Melanocyte of skin (primary cell): ENCODE data around the gene BORCS8. TPM values are rescaled to one million over a fixed set of nuclear protein-coding genes. Genes with fewer than 3 reads are reported as not detected.

Experiments
- small RNA-seq, 2 donors: library from RNA; depleted of rRNA; stranded (forward); fragments of <200 nt; gene quantifications; one replicate each; pipeline ENCODE3, GENCODE V24; 2012
- total RNA-seq, 2 donors: library from RNA; depleted of rRNA; stranded (reverse); fragments of >200 nt; gene quantifications; 2 replicates each; pipeline ENCODE4 v1.2.3, GENCODE V29; 2012

The BORCS8 gene
- total RNA-seq: 10 to 100 TPM; 14.8 to 27.0 TPM

DNA sequence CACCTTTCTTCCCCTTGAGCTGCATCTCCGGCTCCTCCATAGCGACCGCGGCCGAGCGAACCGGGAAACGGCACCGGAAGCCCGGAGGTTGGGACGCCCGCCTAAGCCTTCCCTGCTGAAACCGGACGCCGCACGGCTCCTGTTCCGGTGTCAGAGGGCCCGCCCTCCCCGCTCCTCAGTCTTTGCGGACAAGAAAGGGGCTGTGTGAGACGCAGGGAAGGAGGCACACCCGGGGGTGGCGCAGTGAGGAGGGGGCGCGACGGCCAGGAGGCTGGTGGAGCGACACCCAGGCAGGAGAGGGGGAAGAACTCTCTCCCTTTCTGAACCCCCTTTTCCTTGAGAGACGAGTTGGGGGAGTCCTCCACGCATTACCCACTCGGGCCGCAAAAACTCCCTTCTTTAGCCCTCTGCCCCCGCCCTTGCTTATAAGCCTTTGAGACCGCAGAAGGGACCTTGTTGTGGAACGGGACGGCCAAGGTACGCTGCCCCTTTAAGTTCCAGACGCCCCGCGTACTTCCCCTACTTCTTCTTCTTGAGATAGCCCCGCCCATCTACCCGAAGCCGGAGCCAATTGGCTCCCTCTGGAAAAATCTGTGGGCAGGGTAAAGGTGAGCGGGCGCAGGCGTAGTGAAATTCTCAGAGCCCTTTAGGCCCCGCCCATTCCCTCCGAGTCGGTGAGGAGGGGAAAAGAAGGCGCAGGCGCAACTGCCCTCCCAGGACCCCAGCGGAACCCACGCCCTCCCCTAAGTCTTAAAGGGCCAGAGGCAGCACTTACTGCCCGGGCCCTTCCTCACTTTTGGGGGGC lies at the start of gene BORCS8, which contains the start of gene RFXANK:
TSS of gene BORCS8 (minus strand) at position 75 of the 805 bp plus-strand sequence. CDS start at position 40, 35 bp downstream.
TSS of gene RFXANK (plus strand) at position 181 of the 805 bp plus-strand sequence. CDS start 1,689 bp downstream, outside the sequence.

DNA sequence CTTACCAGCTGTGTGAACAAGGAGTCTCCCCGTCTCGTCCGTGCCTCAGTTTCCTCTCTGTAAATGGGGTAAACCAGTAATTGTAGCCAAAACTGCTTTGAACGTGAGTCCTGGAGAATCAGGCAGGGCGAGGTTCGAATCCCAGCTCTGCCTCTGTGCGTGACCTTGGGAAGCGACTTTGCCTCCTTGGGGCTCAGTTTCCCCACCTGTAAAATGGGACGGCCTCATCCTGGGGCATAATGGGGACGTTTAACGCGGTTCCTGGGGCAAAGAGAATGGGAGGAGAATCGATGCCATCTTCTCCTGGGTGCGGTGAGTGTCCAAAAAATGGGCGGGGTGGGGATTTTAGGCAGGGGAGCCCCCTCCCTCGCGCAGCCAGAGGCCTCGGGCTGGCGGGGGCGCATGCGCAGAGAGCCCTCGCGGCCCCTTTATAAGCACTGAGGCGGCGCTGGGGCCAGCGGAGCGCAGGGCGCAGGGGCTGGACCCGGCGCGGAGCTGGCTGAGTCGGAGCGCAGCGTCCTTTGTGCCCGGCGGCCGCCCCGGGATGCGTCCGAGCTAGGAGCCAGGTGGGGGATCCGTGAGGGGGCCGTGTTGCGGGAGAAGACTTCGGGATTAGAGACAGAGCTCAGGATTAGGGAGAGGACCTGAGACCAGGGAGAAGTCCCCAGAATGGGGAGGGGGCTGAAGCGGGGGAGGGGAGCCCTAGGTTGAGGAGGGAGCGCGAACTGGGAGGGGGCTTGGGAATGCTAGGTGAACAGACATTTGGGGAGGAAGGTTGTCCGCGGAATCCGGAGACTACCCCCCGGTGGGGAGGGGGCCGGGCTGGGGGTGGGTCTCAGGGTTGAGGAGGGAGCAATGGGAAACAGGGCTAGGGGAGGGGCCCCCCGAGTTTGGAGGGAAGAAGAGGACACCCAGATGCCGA lies 19.8 kb upstream of the BORCS8 start, which contains the start of gene NCAN:
TSS of gene NCAN (plus strand) at position 460 of the 922 bp plus-strand sequence. CDS start 4,996 bp downstream, outside the sequence.

DNA sequence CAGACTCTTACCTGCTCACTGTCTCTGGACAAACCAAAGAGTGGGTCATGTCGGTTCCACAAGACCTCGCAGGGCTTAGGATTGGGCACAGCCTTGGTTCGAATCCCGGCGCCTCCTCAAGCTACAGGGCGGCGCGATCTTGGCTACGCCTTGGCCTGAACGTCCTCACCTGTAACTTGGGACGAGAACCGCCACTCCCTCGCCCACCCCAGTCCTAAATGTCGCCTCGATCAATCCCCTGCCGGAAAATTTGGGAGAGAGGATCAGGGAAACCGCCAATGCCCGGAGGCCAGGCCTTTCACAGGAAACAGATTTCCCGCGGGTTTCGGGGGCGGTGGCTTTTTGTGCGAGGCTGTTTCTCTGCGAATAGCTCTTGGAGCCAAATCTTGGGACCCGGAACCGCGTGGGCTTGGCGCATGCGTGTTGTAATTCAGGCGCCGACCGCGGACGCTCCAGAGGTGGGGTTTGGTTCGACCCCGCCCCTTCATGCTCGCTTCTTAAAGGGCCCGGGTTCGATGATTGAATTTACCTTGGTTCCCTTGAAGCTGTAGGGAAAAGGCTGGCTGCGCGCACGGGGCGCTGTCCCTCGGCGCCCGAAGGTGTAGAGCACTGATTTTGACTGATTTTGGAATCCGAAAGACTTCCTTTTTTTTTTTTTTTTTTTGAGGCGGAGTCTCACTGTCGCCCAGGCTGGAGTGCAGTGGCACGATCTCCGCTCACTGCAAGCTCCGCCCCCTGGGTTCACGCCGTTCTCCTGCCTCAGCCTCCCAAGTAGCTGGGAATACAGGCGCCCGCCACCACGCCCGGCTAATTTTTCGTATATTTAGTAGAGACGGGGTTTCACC lies 11.3 kb upstream of the BORCS8 start, which contains the start of gene NR2C2AP:
TSS of gene NR2C2AP (minus strand) at position 403 of the 845 bp plus-strand sequence. CDS start at position 49, 354 bp downstream.

DNA sequence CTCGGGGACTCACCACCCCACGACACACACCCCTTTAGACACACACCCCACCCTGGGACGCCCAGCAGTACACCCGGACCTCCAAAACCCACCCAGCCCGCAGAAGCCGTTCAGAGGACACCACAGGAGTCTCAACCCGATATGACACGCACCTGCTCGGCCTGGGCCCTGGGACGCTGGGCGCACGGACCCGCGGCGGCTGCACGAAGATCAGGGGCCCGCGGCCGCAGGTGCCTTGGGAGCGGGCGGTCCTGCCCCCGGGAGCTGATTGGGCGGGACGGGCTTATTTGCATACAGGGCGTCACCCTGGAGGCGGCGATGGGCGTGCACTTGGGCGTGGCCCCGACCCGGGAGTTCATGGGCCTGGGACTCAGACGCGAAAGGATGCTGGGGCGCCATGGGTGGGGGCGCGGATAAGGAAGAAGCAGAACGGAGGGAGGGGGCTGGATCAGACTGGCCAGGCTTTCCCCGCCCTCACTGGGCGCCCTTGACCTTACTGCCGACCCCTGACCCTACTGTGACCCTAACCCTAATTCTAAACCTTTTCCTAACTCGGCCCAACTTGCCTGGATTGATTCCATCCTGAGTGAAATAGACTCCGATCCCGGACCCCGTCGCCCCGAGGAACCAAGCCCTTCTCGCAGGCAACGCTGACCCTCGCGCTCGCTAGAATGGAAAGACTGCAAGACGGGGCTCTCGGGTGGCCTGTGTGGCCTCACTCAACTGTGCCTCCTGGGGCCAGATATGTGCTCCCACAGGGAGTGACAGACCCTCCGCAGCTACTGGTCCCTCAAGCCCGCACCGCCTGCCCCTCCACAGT lies 21.7 kb downstream of the BORCS8 start, which contains the start of gene MEF2B:
TSS of gene MEF2B (minus strand) at position 211 of the 820 bp plus-strand sequence. CDS start 19,528 bp downstream, outside the sequence.

DNA sequence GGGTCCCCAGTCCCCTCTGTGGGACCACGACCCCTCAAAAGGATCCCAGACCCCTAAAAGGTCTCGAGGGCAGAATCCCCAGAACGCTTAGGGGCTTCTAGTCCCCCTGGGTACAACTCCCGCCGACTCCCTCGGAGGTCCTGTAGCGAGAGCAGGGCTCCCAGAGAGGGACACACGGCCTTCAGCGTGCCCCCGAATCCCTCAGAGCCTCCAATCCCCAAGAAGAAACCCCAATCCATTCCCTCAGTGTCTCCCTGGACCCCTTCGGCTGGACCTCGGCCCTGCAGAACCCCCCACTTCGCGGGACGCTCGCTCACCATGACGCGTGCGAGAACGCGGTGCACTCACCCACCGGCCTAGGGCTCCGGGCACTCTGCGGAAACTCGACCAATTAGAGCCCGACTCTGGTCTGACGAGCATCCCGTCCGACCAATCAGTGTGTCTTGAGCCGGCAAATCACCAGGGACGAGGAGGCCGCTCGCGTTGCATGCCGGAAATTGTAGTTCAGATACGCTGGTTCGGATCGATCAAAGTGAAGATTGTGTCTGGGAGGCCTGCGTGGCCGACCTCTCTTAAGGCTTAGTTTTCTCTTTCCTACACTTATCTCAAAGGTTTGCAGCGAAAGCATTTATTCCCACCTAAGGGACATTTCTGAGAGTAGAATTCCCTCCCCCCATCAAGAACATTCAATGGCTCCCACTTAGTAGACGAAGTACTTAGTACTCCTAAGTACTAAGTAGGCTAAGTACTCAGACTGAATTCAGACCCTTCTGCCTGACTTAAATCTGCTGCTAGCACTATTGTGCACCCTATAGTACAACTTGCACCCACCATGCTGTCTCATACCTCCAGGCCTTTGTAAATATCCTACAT lies 53.6 kb downstream of the BORCS8 start, which contains the start of gene TMEM161A:
TSS of gene TMEM161A (minus strand) at position 370 of the 873 bp plus-strand sequence. CDS start at position 320, 50 bp downstream.

Small RNAs within 50 kb of the gene (small RNA-seq; reads per million reads assigned to genes)
- gene RNU6-1028P: 0 reads per million in 2 donors

Other genes with a start within 250 kb of the BORCS8 start
- gene SUGP2, start 158.6 kb downstream of the BORCS8 start, total RNA-seq: 10 to 100 TPM; 36.3 to 46.1 TPM
- 10 to 100 TPM; 29.3 to 63.3 TPM for gene ARMC6, start 158.5 kb downstream of the BORCS8 start, total RNA-seq
- 1 to 10 TPM; 2.3 to 5.2 TPM for gene SLC25A42, start 128.2 kb downstream of the BORCS8 start, total RNA-seq
- gene TMEM161A, start 53.7 kb downstream of the BORCS8 start, total RNA-seq: 10 to 100 TPM; 27.5 to 37.6 TPM
- gene MEF2B, start 21.9 kb downstream of the BORCS8 start, total RNA-seq: under 1 TPM in 1 of 2 donors, not detected in 1; 1.00 TPM
- 10 to 100 TPM; 54.7 to 81.9 TPM for gene RFXANK, start 106 bp upstream of the BORCS8 start, total RNA-seq
- 10 to 100 TPM in 1 of 2 donors, 1 to 10 TPM in 1; 5.9 to 19.0 TPM for gene NR2C2AP, start 11.3 kb upstream of the BORCS8 start, total RNA-seq
- under 1 TPM in 1 of 2 donors, not detected in 1; under 0.01 TPM for gene NCAN, start 19.8 kb upstream of the BORCS8 start, total RNA-seq
- gene TM6SF2, start 81.1 kb upstream of the BORCS8 start, total RNA-seq: under 1 TPM in 1 of 2 donors, not detected in 1; under 0.01 TPM
- gene SUGP1, start 128.4 kb upstream of the BORCS8 start, total RNA-seq: 10 to 100 TPM; 17.6 to 30.3 TPM
- gene MAU2, start 128.7 kb upstream of the BORCS8 start, total RNA-seq: 10 to 100 TPM; 31.3 to 41.0 TPM
- gene GATAD2A, start 213.5 kb upstream of the BORCS8 start, total RNA-seq: 10 to 100 TPM; 80.2 to 89.9 TPM